ENCODE results near the gene ZNF282. TPM values are rescaled to one million over a fixed set of nuclear protein-coding genes. Genes with fewer than 3 reads are reported as not detected.
"Not testable (repeated sequence)": the region's sequence is repeated elsewhere in the genome, so short reads cannot be mapped to it uniquely, and the experiment has no call there.

Gene ZNF282
- total and polyA plus RNA-seq, 7 donors: 7.6 to 22.5 (median 15.3) TPM

GRCh38 chr7:149267733-149268132 lies 72.4 kb downstream of the ZNF282 start:
- no peaks in the 10 kb centered on the region for H3K9me3 ChIP-seq
- H3K27me3 ChIP-seq (ENCODE audit: insufficient read depth in 3 of 3, low read length in 2 of 3): no peaks in the 10 kb centered on the region
- H3K4me1 ChIP-seq: peaks cover 3% of the 10 kb centered on the region
- 93 to 97% (median 94%) methylated on average over 8 of the region's 8 CpGs for WGBS, 3 donors
- H3K36me3 ChIP-seq (ENCODE audit: insufficient read depth in 1 of 2, low read depth in 1 of 2): peaks cover 5 to 75% of the 10 kb centered on the region in 2 donors
- intact Hi-C loops (cut with DNase I): loop anchor here in 1 of 2 donors (10.0 kb wide), 1 partner anchor 227 kb away; the partner anchor contains the start of gene ZNF746
- no peak for TF ChIP-seq CTCF (IDR thresholded peaks at IDR 0.05)
- DNase-seq: no peak
- H3K27ac ChIP-seq: no peak overlapping the region
- ATAC-seq: no peak
- H3K4me3 ChIP-seq: no peak overlapping the region

GRCh38 chr7:149274424-149274823 lies 79.1 kb downstream of the ZNF282 start:
- H3K4me1 ChIP-seq; intact Hi-C loops (cut with DNase I); H3K27ac ChIP-seq; H3K9me3 ChIP-seq; H3K27me3 ChIP-seq (ENCODE audit: insufficient read depth in 3 of 3, low read length in 2 of 3); ATAC-seq; DNase-seq; H3K4me3 ChIP-seq: not testable (repeated sequence)
- WGBS, 3 donors: 98 to 99% (median 99%) methylated on average over 8 of the region's 8 CpGs
- H3K36me3 ChIP-seq (ENCODE audit: insufficient read depth in 1 of 2, low read depth in 1 of 2): peaks cover 4 to 90% of the 10 kb centered on the region in 2 donors

Other genes starting within 250 kb of the ZNF282 start
- 10 to 100 TPM; 11.3 to 17.5 (median 13.8) TPM for gene PDIA4, start 167.0 kb upstream of the ZNF282 start, total RNA-seq
- 10 to 100 TPM in 2 of 3 donors, 1 to 10 TPM in 1; 9.8 to 29.2 (median 14.5) TPM for gene PDIA4, start 167.0 kb upstream of the ZNF282 start, polyA plus RNA-seq
- 1 to 10 TPM; 2.1 to 3.6 (median 3.3) TPM for gene ZNF786, start 104.8 kb upstream of the ZNF282 start, total RNA-seq
- 1 to 10 TPM; 2.5 to 4.4 (median 3.1) TPM for gene ZNF786, start 104.8 kb upstream of the ZNF282 start, polyA plus RNA-seq
- gene ZNF425, start 69.2 kb upstream of the ZNF282 start, total RNA-seq: 1 to 10 TPM in 3 of 4 donors, under 1 TPM in 1; 0.76 to 1.9 (median 1.7) TPM
- gene ZNF425, start 69.2 kb upstream of the ZNF282 start, polyA plus RNA-seq: 1 to 10 TPM in 2 of 3 donors, under 1 TPM in 1; 0.66 to 2.5 (median 1.4) TPM
- 10 to 100 TPM in 1 of 4 donors, 1 to 10 TPM in 3; 7.8 to 12.4 (median 8.6) TPM for gene ZNF398, start 48.1 kb upstream of the ZNF282 start, total RNA-seq
- 1 to 10 TPM; 2.8 to 6.9 (median 4.2) TPM for gene ZNF398, start 48.1 kb upstream of the ZNF282 start, polyA plus RNA-seq
- 1 to 10 TPM; 3.2 to 6.4 (median 4.5) TPM for gene ZNF212, start 44.1 kb downstream of the ZNF282 start, total RNA-seq
- 1 to 10 TPM; 3.1 to 5.4 (median 4.3) TPM for gene ZNF212, start 44.1 kb downstream of the ZNF282 start, polyA plus RNA-seq
- gene ZNF783, start 66.7 kb downstream of the ZNF282 start, total RNA-seq: 1 to 10 TPM; 6.0 to 9.0 (median 7.2) TPM
- gene ZNF783, start 66.7 kb downstream of the ZNF282 start, polyA plus RNA-seq: 10 to 100 TPM in 1 of 3 donors, 1 to 10 TPM in 2; 4.2 to 11.1 (median 4.9) TPM